A673 (cell line): Measurements from ENCODE around the gene ANO7. TPM values are rescaled to one million over a fixed set of nuclear protein-coding genes. Genes with fewer than 3 reads are reported as not detected.
A peak's percentile ranks its signal among the peaks of the same experiment; 100 is the strongest.

Experiments
- BruUV-seq: library from RNA; stranded (reverse); fragments of 400-500 nt; replicated peaks from 2 replicates; lab custom pipeline; 2021; lab: Mats Ljungman, UMichigan
- CTCF ChIA-PET: fragments of 300-600 bp; sonication (Branson Sonifier 250); formaldehyde crosslinking; loops from one replicate; lab custom pipeline; 2022; ENCODE audit warnings: antibody characterized with exemption; lab: Charles Lee
- POLR2A ChIA-PET: fragments of 300-600 bp; sonication (Branson Sonifier 250); formaldehyde crosslinking; loops from one replicate; lab custom pipeline; 2022; ENCODE audit warnings: antibody characterized with exemption; ENCODE audit not compliant: low non-redundant PET; lab: Charles Lee
- DNase-seq: peaks from one replicate; pipeline ENCODE4 v3.0.0-alpha.2; 2015; ENCODE audit warnings: low spot score
- H3K27ac ChIP-seq: fragments of 200-600 bp; sonication (generic); 2 replicates; pipeline ENCODE4 v1.5.1; 2016; ENCODE audit warnings: mixed run types, low read depth, mild to moderate bottlenecking, mixed read lengths, antibody characterized with exemption, low read length; ENCODE audit not compliant: poor library complexity, severe bottlenecking
- H3K27me3 ChIP-seq: fragments of 200-600 bp; sonication (generic); replicated peaks from 2 replicates; pipeline ENCODE4 v1.6.1; 2017; ENCODE audit warnings: mixed run types, low read depth, mild to moderate bottlenecking, mixed read lengths, antibody characterized with exemption, low read length; ENCODE audit not compliant: insufficient read depth, poor library complexity
- H3K36me3 ChIP-seq: fragments of 200-600 bp; sonication (generic); 2 replicates; pipeline ENCODE4 v1.6.1; 2016; ENCODE audit warnings: mixed run types, mild to moderate bottlenecking, mixed read lengths, antibody characterized with exemption, low read length; ENCODE audit not compliant: insufficient read depth, poor library complexity, severe bottlenecking
- H3K4me1 ChIP-seq: fragments of 200-600 bp; sonication (generic); 2 replicates; pipeline ENCODE4 v1.6.1; 2017; ENCODE audit warnings: mixed run types, mild to moderate bottlenecking, mixed read lengths, antibody characterized with exemption, low read length; ENCODE audit not compliant: insufficient read depth, poor library complexity, severe bottlenecking
- H3K4me3 ChIP-seq: fragments of 200-600 bp; sonication (generic); 2 replicates; pipeline ENCODE4 v1.5.1; 2016; ENCODE audit warnings: low read depth, mixed run types, mild to moderate bottlenecking, mixed read lengths, low read length; ENCODE audit not compliant: poor library complexity, severe bottlenecking
- H3K9me3 ChIP-seq: fragments of 200-600 bp; sonication (generic); 2 replicates; pipeline ENCODE4 v1.6.1; 2016; ENCODE audit warnings: mixed run types, low read depth, mild to moderate bottlenecking, mixed read lengths, antibody characterized with exemption, low read length; ENCODE audit not compliant: poor library complexity, severe bottlenecking
- EZH2 ChIP-seq: fragments of 200-600 bp; sonication (generic); IDR thresholded peaks from 2 replicates; pipeline ENCODE4 v1.6.1; 2017; ENCODE audit warnings: borderline replicate concordance, low read depth, mild to moderate bottlenecking, mixed read lengths, antibody characterized with exemption, low read length; ENCODE audit not compliant: poor library complexity, severe bottlenecking
- intact Hi-C: fragments of 100-400 bp; cut with micrococcal nuclease; formaldehyde crosslinking; loops from one replicate; pipeline ENCODE4 v1.10.0; 2022; ENCODE audit not compliant: unreplicated experiment
- total RNA-seq: library from RNA; stranded (reverse); gene quantifications from 2 replicates; pipeline ENCODE4 v1.2.3, GENCODE V29; 2021
- TF ChIP-seq, protein P1 (sequence below): fragments of 300-800, 200-600 bp; sonication (generic); conservative IDR thresholded peaks from 2 replicates; pipeline ENCODE4 v1.5.1; 2017; ENCODE audit warnings: low read depth, mild to moderate bottlenecking, antibody characterized with exemption, low read length, moderate library complexity, mixed read lengths

The ANO7 gene
- total RNA-seq, 1 experiment from 2014 or later: 0.45 TPM

DNA sequence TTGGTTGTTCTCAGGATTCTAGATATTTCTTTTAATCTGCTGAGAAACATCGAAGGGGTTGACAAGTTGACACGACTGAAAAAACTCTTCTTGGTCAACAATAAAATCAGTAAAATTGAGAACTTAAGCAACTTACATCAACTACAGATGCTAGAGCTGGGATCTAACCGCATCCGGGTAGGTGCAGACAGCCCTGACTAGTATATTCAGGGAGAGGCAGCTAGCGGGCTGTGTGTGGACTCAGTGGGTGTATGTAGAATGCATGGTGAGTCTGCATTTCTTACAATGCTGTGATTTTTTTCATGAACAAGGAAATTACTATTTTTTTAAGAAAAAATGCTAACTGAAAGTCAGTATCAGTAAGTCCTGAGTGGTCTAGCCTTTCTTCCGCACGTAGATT, 28.2 kb upstream of the ANO7 start:
- DNase-seq: no peak
- ChIA-PET POLR2A (no interaction called here), CTCF (no interaction called here)
- Histone ChIP-seq H3K9me3 (no peaks in the 10 kb centered on the region), H3K4me1 (no peaks in the 10 kb centered on the region), H3K4me3 (no peak overlapping the region), H3K36me3 (peaks cover 29% of the 10 kb centered on the region), H3K27ac (no peak overlapping the region), H3K27me3 (no peaks in the 10 kb centered on the region)
- TF ChIP-seq, protein P1, sequence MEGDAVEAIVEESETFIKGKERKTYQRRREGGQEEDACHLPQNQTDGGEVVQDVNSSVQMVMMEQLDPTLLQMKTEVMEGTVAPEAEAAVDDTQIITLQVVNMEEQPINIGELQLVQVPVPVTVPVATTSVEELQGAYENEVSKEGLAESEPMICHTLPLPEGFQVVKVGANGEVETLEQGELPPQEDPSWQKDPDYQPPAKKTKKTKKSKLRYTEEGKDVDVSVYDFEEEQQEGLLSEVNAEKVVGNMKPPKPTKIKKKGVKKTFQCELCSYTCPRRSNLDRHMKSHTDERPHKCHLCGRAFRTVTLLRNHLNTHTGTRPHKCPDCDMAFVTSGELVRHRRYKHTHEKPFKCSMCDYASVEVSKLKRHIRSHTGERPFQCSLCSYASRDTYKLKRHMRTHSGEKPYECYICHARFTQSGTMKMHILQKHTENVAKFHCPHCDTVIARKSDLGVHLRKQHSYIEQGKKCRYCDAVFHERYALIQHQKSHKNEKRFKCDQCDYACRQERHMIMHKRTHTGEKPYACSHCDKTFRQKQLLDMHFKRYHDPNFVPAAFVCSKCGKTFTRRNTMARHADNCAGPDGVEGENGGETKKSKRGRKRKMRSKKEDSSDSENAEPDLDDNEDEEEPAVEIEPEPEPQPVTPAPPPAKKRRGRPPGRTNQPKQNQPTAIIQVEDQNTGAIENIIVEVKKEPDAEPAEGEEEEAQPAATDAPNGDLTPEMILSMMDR: no peak
- TF ChIP-seq EZH2: no peak
- no TSS peak for BruUV-seq
- intact Hi-C loops: no loop called here

DNA sequence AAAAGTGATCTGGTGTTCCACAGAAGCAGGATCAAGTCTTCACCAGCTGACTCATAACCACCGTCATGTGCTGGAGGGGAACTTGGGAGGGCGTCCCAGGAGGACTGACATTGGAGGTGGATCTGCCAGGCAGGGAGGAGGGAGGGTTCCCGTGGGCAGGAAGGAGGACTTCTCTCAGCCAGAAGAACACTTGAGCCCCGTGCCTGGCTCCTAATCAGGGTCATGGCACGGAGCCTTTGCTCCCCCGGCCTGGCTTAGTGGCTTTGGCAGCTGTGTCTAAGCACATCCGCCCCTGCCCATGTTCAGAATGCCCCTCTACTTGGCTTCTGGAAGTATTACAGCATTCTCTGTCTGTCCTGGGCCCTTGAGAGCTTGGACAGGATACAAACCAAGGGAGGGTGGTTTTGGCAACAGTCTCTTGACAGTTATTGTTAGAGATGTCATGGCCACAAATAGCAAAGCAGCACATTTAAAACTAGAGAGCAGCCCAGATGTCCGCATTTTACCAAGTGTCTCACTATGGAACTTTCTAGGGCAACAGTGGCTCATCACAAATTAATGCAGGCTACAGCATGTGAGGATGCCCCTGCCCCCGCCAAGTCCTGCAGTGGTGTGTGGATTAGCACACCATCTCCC, 26.7 kb upstream of the ANO7 start:
- peak; percentile 15 for DNase-seq
- CTCF ChIA-PET: no interaction called here
- no TSS peak for BruUV-seq
- peaks cover 36% of the 10 kb centered on the region for H3K36me3 ChIP-seq
- intact Hi-C loops: no loop called here
- POLR2A ChIA-PET: no interaction called here
- H3K27me3 ChIP-seq: no peaks in the 10 kb centered on the region
- TF ChIP-seq, protein P1: no peak
- TF ChIP-seq EZH2: no peak
- no peaks in the 10 kb centered on the region for H3K9me3 ChIP-seq
- no peak overlapping the region for H3K4me3 ChIP-seq
- H3K4me1 ChIP-seq: no peaks in the 10 kb centered on the region
- no peak overlapping the region for H3K27ac ChIP-seq

DNA sequence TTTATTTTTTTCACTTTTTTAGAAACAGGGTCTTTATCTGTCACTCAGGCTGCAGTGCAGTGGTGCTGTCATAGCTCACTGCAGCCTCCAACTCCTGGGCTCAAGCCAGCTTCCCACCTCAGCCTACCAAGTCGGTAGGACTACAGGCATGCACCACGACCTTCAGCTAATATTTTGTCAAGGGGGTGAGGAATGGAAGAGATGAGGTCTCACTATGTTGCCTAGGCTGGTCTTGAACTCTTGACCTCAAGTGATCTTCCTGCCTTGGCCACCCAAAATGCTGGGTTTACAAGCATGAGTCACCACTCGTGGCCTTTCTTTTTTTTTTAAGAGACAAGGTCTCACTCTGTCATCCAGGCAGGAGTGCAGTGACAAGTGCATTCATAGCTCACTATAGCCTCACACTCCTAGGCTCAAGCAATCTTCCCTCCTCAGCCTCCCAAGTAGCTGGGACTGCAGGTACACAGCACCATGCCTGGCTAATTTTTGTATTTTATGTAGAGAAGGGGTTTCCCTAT, 24.8 kb upstream of the ANO7 start:
- no peak overlapping the region for H3K4me3 ChIP-seq
- DNase-seq: no peak
- H3K9me3 ChIP-seq: no peaks in the 10 kb centered on the region
- no peak overlapping the region for H3K27ac ChIP-seq
- POLR2A ChIA-PET: no interaction called here
- no TSS peak for BruUV-seq
- H3K4me1 ChIP-seq: no peaks in the 10 kb centered on the region
- TF ChIP-seq EZH2: no peak
- TF ChIP-seq, protein P1: no peak
- H3K27me3 ChIP-seq: no peaks in the 10 kb centered on the region
- CTCF ChIA-PET: no interaction called here
- peaks cover 22% of the 10 kb centered on the region for H3K36me3 ChIP-seq
- intact Hi-C loops: no loop called here
